WERI-Rb-1 (cell line): ENCODE measurements around the gene BRF1.
A peak's percentile ranks its signal among the peaks of the same experiment; 100 is the strongest.
"Not testable (repeated sequence)": the region's sequence is repeated elsewhere in the genome, so short reads cannot be mapped to it uniquely, and the experiment has no call there.

Experiments used
- DNase-seq: peaks from one replicate; pipeline ENCODE4 v3.0.0-alpha.2; 2020
- H3K27ac ChIP-seq: fragments of 250-450 bp; sonication (Bioruptor Pico); 2 replicates; pipeline ENCODE4 v1.5.1; 2020; ENCODE audit warnings: mild to moderate bottlenecking, moderate library complexity
- H3K27me3 ChIP-seq: fragments of 250-450 bp; sonication (Bioruptor Pico); 2 replicates; pipeline ENCODE4 v1.5.1; 2021; ENCODE audit warnings: mild to moderate bottlenecking, low read depth, moderate library complexity; ENCODE audit not compliant: insufficient read depth, severe bottlenecking
- H3K36me3 ChIP-seq: fragments of 250-450 bp; sonication (Bioruptor Pico); 2 replicates; pipeline ENCODE4 v1.5.1; 2020; ENCODE audit warnings: mild to moderate bottlenecking, moderate library complexity
- H3K4me3 ChIP-seq: 2 replicates; pipeline ENCODE4 v1.5.1; 2011; ENCODE audit warnings: low read depth, mild to moderate bottlenecking, control low read depth, low read length
- H3K9me3 ChIP-seq: fragments of 250-450 bp; sonication (Bioruptor Pico); 2 replicates; pipeline ENCODE4 v1.5.1; 2021; ENCODE audit warnings: mild to moderate bottlenecking, moderate library complexity; ENCODE audit not compliant: severe bottlenecking
- CTCF ChIP-seq: IDR thresholded peaks from 2 replicates; pipeline ENCODE4 v1.5.1; 2011; ENCODE audit warnings: low read depth, mild to moderate bottlenecking, control low read depth, inconsistent platforms, low read length

The BRF1 gene

GRCh38 chr14:105290621-105291346 lies 10.0 kb downstream of the BRF1 start:
- no peaks in the 10 kb centered on the region for H3K36me3 ChIP-seq
- TF ChIP-seq CTCF, result peak; percentile 27; the same call in 1 of the 2 replicates
- DNase-seq, result no peak
- H3K9me3 ChIP-seq, result no peaks in the 10 kb centered on the region
- H3K27me3 ChIP-seq, result no peaks in the 10 kb centered on the region
- H3K4me3 ChIP-seq, result no peak overlapping the region
- no peak overlapping the region for H3K27ac ChIP-seq

GRCh38 chr14:105288936-105289335 lies 11.9 kb downstream of the BRF1 start:
- H3K27ac ChIP-seq, H3K4me3 ChIP-seq, H3K27me3 ChIP-seq, DNase-seq, H3K9me3 ChIP-seq, H3K36me3 ChIP-seq: not testable (repeated sequence)

GRCh38 chr14:105287249-105288102 lies 13.3 kb downstream of the BRF1 start:
- TF ChIP-seq CTCF, result no peak

GRCh38 chr14:105286759-105287144 lies 14.0 kb downstream of the BRF1 start:
- no peak overlapping the region for H3K27ac ChIP-seq
- no peak for TF ChIP-seq CTCF
- H3K9me3 ChIP-seq, result no peaks in the 10 kb centered on the region
- H3K4me3 ChIP-seq, result no peak overlapping the region
- H3K27me3 ChIP-seq, result no peaks in the 10 kb centered on the region
- 0 out of 2 replicates have a peak, but pooled peaks cover 2% of the 10 kb centered on the region for H3K36me3 ChIP-seq
- no peak for DNase-seq

More at GRCh38 chr14:105287249-105288102, 13.3 kb downstream of the BRF1 start:
- no peak overlapping the region for H3K4me3 ChIP-seq
- no peaks in the 10 kb centered on the region for H3K9me3 ChIP-seq
- H3K27me3 ChIP-seq, result no peaks in the 10 kb centered on the region
- H3K27ac ChIP-seq, result no peak overlapping the region
- DNase-seq, result no peak
- H3K36me3 ChIP-seq, result 0 out of 2 replicates have a peak, but pooled peaks cover under 1% of the 10 kb centered on the region

GRCh38 chr14:105285174-105285573 lies 15.6 kb downstream of the BRF1 start:
- DNase-seq, result no peak

More at GRCh38 chr14:105285174-105285573, 15.6 kb downstream of the BRF1 start:
- Histone ChIP-seq H3K36me3 (peaks cover 2% of the 10 kb centered on the region; the same call in 1 of the 2 replicates), H3K27ac (no peak overlapping the region), H3K9me3 (no peaks in the 10 kb centered on the region), H3K4me3 (no peak overlapping the region), H3K27me3 (no peaks in the 10 kb centered on the region)
- TF ChIP-seq CTCF, result no peak
